ENCODE results near the gene TTF2. TPM values are rescaled to one million over a fixed set of nuclear protein-coding genes. Genes with fewer than 3 reads are reported as not detected.
"Not testable (repeated sequence)": the region's sequence is repeated elsewhere in the genome, so short reads cannot be mapped to it uniquely, and the experiment has no call there.

Gene TTF2
- total RNA-seq, 4 donors from 2014 or later: 8.2 to 56.4 (median 17.0) TPM

- Histone ChIP-seq H3K4me1 (no peaks in the 10 kb centered on the region), H3K9me3 (no peaks in the 10 kb centered on the region), H3K27ac (peak overlapping the region in 1 of 2 donors; percentile 27), H3K4me3 (no peak overlapping the region), H3K27me3 (no peaks in the 10 kb centered on the region), H3K36me3 (no peaks in the 10 kb centered on the region)
- intact Hi-C loops (cut with DNase I; ENCODE audit: low total_unique reads): no loop called here
- no peak for DNase-seq
- TF ChIP-seq CTCF (IDR thresholded peaks at IDR 0.05): no peak
- no peak for TF ChIP-seq POLR2A (IDR thresholded peaks at IDR 0.05)
Observed at GRCh38 chr1:117098287-117098890, 38.3 kb downstream of the TTF2 start.

DNA sequence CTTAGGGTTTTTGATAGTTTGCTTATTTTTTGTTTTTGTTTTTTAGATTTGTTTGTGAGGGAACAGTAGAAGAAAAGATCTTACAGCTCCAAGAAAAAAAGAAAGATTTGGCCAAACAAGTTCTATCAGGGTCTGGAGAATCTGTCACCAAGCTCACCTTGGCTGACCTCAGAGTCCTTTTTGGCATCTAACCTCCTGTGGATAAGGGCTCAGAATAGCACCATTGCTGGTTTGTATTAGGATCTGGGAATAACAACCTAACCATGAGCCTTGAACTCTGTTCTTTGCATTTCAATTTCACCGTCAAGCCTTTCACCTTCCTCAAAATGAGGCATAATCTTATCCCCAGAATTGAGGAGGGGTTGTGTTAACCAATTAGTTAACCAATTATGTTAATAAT, 41.2 kb downstream of the TTF2 start:
- H3K4me3 ChIP-seq: no peak overlapping the region
- DNase-seq: no peak
- intact Hi-C loops (cut with DNase I; ENCODE audit: low total_unique reads): no loop called here
- no peaks in the 10 kb centered on the region for H3K36me3 ChIP-seq
- no peaks in the 10 kb centered on the region for H3K4me1 ChIP-seq
- H3K27me3 ChIP-seq: no peaks in the 10 kb centered on the region
- no peak for TF ChIP-seq CTCF (IDR thresholded peaks at IDR 0.05)
- TF ChIP-seq POLR2A (IDR thresholded peaks at IDR 0.05): no peak
- H3K27ac ChIP-seq: no peak overlapping the region
- no peaks in the 10 kb centered on the region for H3K9me3 ChIP-seq

GRCh38 chr1:117101858-117102257, 41.7 kb downstream of the TTF2 start:
- H3K27ac ChIP-seq; H3K9me3 ChIP-seq; H3K4me1 ChIP-seq; H3K36me3 ChIP-seq; H3K27me3 ChIP-seq; H3K4me3 ChIP-seq; intact Hi-C loops (cut with DNase I; ENCODE audit: low total_unique reads); DNase-seq: not testable (repeated sequence)

- Histone ChIP-seq H3K27me3 (no peaks in the 10 kb centered on the region), H3K4me3 (no peak overlapping the region), H3K27ac (no peak overlapping the region), H3K9me3 (no peaks in the 10 kb centered on the region), H3K36me3 (no peaks in the 10 kb centered on the region), H3K4me1 (no peaks in the 10 kb centered on the region)
- DNase-seq: no peak
- intact Hi-C loops (cut with DNase I; ENCODE audit: low total_unique reads): no loop called here
- TF ChIP-seq CTCF (IDR thresholded peaks at IDR 0.05): no peak
- no peak for TF ChIP-seq POLR2A (IDR thresholded peaks at IDR 0.05)
Observed at GRCh38 chr1:117104986-117105385, 44.9 kb downstream of the TTF2 start.

DNA sequence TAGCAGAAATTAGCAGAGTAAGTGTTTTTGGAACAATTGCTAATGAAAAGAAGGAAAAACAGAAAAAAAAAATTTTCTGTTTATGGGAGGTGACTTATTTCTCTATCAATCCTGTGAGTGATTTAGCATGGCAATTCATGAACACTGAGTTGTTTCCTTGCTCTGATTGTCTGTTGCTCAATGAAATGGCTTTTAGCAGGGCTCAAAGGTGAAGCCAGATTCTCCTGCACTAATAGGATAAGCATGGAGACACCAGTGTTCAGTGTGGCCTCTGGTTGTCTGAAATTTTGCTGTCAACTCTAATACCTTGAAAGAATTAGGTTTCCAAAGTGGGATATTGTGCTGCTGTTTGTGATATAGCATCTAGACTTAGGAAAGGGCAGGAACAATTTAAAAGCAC, 45.6 kb downstream of the TTF2 start:
- TF ChIP-seq CTCF (IDR thresholded peaks at IDR 0.05): no peak
- no peak for TF ChIP-seq POLR2A (IDR thresholded peaks at IDR 0.05)
- H3K9me3 ChIP-seq: no peaks in the 10 kb centered on the region
- DNase-seq: no peak
- no peaks in the 10 kb centered on the region for H3K36me3 ChIP-seq
- no peak overlapping the region for H3K27ac ChIP-seq
- H3K4me1 ChIP-seq: no peaks in the 10 kb centered on the region
- H3K27me3 ChIP-seq: no peaks in the 10 kb centered on the region
- intact Hi-C loops (cut with DNase I; ENCODE audit: low total_unique reads): no loop called here
- no peak overlapping the region for H3K4me3 ChIP-seq

- H3K4me1 ChIP-seq: no peaks in the 10 kb centered on the region
- intact Hi-C loops (cut with DNase I; ENCODE audit: low total_unique reads): no loop called here
- H3K9me3 ChIP-seq: no peaks in the 10 kb centered on the region
- no peaks in the 10 kb centered on the region for H3K27me3 ChIP-seq
- H3K36me3 ChIP-seq: no peaks in the 10 kb centered on the region
- no peak for DNase-seq
- H3K27ac ChIP-seq: no peak overlapping the region
- H3K4me3 ChIP-seq: no peak overlapping the region
- TF ChIP-seq POLR2A (IDR thresholded peaks at IDR 0.05) (no peak), CTCF (IDR thresholded peaks at IDR 0.05) (no peak)
Observed at GRCh38 chr1:117106478-117106877, 46.4 kb downstream of the TTF2 start.

Measured in uterus (tissue), 4 donors.